GM19438 (cell line): ENCODE measurements around the gene ISL2.

Source experiments
- ATAC-seq: cut with Tn5 transposase; IDR thresholded peaks from one replicate; pipeline ENCODE4 v1.9.1; 2021; ENCODE audit warnings: low read depth; ENCODE audit not compliant: unreplicated experiment

ISL2 gene

DNA sequence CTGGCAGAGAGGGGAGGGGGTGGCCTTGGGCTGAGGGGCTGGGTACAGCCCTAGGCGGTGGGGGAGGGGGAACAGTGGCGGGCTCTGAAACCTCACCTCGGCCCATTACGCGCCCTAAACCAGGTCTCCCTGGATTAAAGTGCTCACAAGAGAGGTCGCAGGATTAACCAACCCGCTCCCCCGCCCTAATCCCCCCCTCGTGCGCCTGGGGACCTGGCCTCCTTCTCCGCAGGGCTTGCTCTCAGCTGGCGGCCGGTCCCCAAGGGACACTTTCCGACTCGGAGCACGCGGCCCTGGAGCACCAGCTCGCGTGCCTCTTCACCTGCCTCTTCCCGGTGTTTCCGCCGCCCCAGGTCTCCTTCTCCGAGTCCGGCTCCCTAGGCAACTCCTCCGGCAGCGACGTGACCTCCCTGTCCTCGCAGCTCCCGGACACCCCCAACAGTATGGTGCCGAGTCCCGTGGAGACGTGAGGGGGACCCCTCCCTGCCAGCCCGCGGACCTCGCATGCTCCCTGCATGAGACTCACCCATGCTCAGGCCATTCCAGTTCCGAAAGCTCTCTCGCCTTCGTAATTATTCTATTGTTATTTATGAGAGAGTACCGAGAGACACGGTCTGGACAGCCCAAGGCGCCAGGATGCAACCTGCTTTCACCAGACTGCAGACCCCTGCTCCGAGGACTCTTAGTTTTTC lies 4.9 kb downstream of the ISL2 start:
- ATAC-seq = no peak

DNA sequence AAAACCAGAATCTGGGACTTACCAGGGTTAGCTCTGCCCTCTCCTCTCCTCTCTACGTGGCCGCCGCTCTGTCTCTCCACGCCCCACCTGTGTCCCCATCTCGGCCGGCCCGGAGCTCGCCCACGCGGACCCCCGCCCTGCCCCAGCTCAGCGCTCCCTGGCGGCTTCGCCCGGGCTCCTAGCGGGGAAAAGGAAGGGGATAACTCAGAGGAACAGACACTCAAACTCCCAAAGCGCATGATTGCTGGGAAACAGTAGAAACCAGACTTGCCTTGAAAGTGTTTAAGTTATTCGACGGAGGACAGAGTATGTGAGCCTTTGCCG lies 5.4 kb downstream of the ISL2 start:
- ATAC-seq = no peak

DNA sequence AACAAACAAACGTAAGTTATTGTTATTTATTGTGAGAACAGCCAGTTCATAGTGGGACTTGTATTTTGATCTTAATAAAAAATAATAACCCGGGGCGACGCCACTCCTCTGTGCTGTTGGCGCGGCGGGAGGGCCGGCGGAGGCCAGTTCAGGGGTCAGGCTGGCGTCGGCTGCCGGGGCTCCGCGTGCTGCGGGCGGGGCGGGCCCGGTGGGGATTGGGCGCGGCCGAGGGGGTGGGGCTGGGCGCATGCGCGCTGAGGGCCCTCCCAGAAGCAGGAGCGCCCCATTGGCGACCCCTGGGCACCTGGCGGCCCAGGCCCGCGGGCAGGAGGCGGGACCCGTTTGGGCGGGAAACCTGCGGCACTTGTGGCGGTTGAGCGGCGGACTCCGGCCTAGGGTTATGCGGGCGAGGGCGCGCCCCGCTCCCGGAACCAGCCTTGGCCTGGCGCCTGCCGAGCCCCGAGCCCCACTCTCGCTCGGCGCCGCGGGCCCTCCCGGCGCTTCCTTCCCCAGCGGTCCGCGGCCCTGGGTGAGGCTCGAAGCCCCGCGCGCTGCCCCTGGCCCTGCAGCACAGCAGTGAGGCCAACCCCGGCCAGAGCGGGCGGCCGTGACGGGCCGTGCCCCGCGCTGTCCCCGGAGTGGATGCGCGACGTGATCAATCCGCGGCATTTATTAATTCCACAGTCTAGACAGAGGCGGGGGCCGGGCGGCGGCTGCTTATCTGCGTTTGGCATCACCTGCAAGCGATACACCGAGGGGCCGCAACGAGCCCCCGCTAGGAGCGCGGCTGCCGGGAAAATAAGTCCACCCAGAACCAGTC lies 6.0 kb downstream of the ISL2 start:
- no peak for ATAC-seq

DNA sequence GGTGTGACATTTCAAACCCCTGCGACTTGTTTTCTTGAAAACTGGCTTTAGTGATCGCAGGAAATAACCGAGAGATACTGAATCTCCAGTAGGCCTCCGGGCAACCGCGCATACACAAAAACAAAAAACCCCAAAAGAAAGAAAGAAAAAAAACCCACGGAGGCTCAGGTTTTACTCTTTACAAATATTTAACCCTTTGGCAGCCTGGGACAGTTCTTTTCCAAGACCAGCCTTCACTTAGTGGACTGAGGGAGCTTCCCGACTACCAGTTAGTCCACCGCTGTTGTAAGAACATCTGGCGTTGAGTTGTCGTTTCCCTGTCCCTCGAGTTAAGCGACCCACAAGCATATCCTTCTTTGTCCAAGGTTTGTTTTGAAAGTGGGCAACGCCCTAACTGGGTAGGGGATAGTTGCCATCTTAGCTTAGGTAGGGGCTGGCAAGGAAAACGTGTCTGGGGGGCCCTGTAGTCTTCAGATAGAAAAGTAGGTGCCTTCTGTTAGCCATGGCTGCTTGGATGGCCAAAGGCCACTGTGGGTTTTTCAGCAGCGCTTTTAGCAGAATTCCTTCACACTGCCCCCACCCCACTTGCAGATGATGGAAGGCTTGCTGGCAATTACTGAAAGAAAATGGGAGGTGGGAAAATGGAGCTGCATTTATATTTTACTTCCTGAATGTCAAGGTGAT lies 6.9 kb downstream of the ISL2 start:
- ATAC-seq = no peak

DNA sequence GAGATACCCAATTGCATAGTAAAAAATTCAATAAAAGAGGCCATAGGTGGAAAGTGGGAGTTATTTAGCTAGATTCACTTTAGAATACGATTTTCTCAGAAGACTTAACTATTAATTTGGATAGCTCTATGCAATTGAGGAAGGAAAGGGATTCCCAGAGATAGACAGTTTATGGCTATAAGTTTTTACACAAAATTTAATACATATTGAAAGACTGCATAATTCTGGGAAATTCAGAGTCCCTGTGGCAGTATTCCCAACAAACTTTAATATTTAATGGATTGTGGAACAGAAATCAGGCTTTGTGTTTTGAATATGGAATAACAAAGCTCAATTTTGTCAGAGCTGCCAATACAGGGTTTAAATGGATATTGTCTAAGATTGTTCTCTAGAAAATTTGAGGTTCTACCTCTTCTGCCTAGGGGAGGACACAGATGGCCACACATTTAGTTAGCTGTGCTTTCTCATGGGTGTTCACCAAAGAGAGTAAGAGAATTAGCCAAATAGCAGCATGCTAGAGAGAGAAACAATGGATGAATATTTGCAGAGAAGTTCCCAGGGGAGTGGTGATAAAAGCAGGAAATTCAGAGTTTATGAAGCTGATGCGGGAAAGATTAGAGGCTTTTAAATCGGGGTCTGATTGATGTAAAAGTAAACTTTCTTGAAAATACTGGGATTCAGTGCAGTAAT lies 8.5 kb downstream of the ISL2 start:
- ATAC-seq = no peak

DNA sequence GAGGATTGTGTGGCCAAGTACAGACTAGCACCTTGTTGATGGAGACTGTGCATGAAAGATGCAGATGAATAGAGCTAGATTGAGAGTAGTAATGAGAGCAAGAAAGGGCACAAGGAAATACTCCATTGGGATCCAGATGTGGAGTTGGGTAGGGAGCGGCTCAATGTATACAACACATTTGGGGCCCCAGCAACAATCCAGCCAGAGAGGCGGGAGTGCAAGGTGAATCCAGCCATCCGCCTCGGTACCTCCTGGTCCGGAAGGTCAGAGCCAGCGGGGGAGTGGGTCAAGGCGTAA lies 9.0 kb downstream of the ISL2 start:
- no peak for ATAC-seq

DNA sequence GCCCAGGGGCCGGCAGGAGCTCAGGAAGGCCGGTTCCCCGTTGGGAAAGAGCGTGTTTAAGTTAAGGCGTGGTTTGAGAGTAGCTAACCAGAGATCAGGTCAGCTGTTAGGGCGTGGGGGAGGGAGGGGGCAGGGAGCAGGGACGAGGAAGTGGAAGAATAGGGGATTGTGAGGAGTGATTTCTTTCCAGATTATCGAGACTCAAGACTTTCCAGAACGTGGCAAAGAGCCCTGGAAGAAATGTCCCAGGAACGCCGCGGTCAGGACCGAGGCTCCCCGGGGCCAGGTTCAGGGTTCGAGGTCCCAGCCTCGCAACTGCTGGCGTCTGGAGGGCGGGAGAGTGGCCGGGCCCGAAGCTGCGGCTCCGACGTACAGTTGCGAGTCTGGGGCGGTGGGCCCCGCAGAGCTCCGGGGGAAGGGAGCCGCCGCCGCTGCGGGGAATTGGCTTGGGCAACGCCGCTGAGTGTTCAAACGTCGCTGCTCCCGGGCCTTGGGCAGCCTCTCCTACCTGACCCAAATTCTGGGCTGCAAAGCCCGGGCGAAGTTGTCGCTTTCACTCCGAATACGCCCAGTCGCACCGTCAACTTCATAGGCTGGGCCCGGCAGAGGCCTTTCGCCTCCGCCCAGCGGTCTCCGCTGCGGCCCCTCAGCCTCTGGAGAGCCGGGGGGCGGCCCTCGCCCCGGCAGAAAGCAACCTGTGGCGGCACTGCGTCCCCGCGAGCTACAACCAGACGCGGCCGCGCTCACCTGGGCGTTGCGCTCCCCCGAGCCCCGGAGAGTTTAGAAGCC lies 9.5 kb downstream of the ISL2 start:
- no peak for ATAC-seq

DNA sequence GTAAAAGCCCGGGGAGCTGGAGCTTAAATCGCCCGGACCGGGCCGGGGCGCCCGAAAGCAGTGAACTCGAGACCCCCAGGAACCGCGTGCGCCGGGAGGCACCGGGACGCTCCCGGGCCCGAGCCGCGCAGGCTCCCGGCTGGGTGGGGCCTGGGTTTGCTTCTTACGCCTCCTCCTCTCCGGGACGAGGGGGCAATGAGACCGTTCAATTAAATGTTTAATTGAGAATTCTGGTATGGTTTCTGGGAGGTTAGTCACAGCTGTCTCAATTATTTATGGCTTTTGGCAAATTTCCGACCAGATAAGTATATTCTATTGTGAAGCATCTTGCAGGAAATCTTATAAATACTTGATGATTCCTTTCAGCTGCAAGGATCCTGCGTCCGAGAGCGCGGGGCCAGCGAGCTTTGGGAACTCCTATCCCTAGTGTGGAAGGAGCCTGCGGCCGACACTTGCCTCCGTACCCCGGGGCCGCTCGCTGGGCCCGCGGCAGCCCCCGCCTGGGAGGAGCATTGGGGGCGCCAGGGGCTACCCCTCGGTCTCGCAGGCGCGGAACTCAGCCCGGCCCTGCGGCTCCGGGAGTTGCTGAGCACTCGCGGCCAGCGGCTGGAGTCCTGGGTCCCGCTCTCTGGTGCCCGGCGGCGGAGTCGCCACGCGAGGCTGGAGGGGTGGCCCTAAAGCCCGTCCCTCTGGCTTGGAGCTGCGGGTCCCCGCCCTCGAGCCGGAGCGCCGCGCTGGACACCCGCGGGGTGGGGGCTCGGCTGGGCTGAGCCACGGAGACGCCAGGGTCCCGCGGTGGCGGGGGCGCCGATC lies 10.3 kb downstream of the ISL2 start:
- no peak for ATAC-seq

DNA sequence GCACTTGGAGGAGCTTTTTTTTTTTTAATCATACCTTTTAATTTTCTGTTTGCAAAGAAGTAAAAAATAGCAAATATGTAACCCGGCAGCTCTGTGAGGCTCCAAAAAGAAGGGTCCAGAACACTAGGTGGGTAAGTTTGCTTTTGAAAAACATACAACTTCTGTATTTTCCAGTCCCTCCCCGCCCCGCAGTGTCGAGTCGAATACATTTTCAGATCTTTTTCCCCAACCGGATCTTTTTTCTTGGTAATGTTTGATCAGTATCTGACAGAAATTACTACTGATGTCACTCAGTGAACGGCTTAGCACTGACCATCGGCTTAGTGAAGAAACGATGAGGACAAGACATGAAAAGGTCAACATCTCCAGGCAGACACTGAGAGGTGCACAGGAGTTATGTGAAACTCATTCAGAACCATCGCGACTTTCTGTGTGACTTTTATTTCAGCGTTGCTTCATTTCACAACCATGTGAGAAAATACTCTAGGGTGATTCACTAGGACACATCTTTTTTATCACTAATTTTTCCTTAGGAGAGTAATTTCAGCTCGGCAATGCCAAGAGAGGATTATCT lies 11.0 kb downstream of the ISL2 start:
- ATAC-seq = no peak

DNA sequence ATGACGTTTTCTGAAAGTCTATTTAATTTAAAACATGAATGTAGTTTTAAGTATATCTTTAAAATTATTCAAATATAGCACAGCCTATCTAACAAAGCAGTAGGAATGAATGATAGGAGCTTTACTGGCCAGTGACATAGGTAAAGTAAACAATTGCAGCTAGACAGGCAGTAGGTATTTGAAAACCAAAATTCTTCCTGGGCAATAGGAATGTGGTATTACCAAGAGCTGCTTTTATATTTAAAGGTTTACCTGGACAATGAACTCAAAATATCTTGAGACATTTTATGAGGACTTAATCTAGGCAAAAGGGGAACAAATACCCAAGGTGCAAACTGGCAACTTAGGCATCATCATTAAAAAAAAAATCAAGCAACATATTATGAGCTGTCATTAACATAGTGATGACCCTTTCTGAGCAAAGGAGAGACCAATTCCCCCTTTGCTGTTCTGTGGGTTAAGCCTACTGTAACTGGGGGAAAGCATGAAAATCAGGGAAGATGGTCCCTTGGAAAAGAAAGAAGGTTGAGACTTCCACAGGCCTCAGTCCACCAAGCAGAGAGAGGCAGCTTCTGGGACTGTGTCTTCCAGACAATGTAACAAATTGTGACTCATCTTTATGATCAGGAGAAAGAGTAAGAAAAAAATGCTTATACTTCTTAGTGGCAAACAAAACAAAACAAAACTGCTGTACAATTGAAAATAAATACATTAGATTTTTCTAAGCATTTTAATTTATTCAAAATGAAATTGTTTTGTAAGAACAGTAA lies 12.9 kb downstream of the ISL2 start:
- ATAC-seq = no peak

DNA sequence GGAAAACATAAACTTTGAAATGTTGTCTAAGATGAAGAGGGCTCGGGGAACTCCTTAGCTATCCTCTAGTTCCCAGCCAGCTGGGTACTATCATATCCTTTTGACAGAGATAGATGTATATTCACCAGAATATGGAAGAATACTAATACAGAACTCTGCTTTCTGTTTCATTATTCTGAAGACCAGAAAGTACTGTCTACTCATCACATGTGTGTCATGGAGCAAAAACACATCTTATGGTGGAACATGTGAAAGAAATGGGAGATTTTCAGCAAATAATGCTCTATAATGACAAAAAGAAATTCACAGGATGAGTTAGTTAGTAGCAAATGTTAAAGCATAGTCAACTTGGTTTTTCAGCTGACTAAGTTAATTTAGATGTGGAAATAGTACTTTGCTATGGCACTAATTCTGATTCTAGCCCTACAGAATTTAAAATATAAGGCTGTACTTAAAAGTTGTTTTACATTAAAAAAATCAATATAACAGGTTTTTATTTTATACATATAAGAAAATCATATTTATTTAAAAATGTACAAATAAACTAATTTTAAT lies 16.5 kb downstream of the ISL2 start:
- ATAC-seq = no peak

DNA sequence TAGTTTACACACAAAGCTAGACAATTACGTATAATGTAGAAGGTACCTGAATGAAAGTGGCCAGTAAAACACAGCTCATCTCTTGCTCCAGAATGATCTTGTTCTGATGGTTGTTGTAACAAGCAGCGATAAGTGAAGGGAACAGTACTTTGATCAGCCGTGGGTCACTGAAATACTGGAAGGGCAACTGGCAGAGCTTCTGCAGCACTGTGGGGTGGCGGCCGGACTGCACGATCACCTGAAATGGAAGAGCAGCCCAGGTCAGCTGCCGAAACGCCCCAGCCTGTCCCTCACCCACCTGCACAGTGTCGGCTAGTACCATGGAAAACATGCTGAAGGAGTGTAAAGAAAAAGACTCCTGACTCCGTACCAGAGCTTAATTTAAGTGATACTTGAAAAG lies 17.3 kb downstream of the ISL2 start:
- no peak for ATAC-seq

DNA sequence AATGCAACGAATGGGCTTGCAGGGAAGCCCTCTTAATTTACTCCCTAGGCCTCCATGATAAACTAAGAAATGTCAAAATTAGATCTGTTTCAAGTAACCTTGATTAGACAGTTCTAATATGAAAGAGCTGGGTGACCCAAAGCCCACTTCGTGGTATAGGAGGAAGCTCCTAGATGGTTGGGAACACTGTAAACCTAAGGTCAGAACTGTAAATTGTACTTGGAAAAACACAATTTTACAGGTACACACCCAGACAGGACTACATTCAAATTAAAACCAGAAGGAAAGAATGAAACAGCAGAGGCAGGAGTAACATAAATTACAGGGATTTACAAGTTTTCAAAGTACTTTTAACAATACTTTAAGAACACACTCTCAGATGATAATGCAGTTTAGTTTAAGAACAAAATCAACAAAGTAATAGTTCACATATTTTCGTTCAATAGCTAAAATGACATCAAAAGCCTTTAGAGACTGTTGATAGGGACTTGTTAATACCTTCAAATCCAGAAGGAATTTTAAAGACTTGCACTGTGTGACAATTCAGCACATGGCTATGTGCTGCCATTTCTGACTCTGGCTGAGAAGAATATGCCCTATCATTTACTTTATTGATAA lies 18.4 kb downstream of the ISL2 start:
- no peak for ATAC-seq

DNA sequence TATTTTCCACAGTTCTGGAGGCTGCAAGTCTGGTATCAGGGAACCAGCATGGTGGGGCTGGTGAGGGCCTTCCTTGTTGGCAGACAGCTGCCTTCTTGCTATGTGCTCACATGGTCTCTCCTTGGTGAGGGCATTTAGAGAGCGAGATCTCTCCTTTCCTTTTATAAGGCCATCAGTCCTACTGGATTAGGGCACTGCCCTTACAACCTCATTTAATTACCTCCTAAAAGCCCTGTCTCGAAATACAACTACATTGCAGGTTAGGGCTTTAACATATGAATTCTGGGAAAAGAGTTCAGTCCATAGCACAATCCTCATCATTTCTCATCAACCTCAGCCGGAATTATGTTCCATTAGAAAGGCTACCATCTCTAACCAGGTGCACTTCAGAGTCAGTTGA lies 21.9 kb downstream of the ISL2 start:
- ATAC-seq = no peak

DNA sequence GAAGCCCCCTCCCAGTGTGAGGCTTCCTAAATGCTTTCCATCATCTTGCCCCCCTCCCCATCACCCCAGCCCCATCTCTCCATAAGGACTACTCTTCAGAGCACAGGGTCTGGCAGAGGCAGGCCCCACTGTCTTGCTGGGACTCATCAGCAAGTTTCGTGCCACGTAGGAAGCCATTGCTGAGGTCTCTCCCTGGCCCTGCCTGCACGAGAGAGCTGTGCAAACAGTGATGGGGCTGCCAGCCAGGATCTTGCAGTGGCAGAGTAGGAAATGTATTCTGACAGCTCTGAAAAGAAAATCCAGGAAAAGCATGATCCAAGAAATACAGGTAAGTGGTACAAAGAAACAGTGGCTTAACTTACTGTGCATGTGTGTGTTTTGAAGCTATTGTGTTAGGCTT lies 22.6 kb downstream of the ISL2 start:
- ATAC-seq = no peak

DNA sequence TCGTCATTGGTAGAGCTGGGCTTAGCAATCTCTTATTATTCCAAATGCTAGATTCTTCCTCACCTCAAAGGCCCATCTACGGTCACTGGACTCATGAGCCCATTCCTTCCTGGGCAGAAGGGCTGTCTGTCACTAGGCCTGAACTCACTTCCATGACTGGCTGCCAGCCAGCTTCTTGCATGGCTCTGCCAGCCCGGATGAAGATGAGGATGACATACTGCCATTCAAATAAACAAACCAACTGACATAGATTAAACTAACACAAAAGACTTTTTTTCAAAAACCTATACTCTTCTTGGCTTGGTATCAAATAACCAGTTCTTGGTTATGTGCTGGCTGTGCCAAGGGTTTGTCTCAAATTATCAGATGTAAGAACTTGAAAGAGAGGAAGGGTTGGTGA lies 23.8 kb downstream of the ISL2 start:
- no peak for ATAC-seq

DNA sequence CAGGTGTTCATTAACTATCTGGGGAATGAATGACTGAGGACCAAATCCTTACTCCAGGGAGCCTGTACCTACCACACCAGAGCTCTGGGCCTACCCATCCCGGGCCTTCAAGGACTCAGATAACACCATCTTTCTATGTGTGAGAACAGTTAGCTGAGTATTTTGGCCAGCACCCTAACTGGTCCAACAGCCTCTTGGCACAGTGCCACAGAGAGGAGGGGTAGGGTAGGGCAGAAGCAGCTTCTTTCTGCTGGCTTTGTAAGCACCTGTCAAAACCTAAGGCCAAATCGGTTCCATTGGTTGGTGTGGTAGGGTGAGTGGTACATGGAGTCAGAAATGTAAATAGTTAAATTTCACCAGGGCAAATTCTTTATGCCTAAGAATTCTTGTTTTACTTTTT lies 26.7 kb downstream of the ISL2 start:
- no peak for ATAC-seq

DNA sequence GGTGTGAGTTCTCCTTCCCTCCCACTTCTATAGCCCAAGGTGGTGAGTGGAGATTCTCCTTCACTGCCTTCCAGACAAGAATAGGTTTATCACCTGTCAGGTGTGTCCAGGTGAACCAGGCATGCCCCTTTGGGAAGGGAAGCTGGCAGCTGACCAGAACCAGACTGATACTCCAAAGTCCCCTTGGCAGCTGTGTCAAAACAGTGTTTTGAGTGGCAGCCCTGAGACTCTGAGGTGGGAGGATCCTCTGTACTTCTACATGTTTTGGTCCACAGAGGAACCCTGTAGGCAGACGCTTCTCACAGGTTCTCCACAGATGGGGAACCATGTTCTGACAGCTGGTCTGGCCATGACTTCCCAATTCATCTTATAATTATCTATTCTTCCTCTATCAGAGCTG lies 30.1 kb downstream of the ISL2 start:
- ATAC-seq = no peak
